WTC11 (cell line): ENCODE results near the gene IRF3. TPM values are rescaled to one million over a fixed set of nuclear protein-coding genes. Genes with fewer than 3 reads are reported as not detected.

ENCODE experiments used
- ATAC-seq: fragments of 200-7000 bp; cut with Tn5 transposase; 2 replicates; pipeline ENCODE4 v1.10.0; 2021; ENCODE audit warnings: mild to moderate bottlenecking, moderate library complexity
- CTCF ChIA-PET: fragments of 300-600 bp; sonication (Branson Sonifier 250); formaldehyde crosslinking; loops from one replicate; lab custom pipeline; 2021; ENCODE audit warnings: antibody characterized with exemption; lab: Charles Lee
- POLR2A ChIA-PET: fragments of 350-600 bp; sonication (Branson Sonifier 250); formaldehyde crosslinking; loops from one replicate; lab custom pipeline; 2021; ENCODE audit warnings: antibody characterized with exemption; lab: Charles Lee
- DNase-seq: peaks from one replicate; pipeline ENCODE4 v3.0.0; 2021; ENCODE audit warnings: low spot score
- H3K27ac Mint-ChIP-seq: 2 replicates; pipeline ENCODE4 v1.8.0; 2021; ENCODE audit warnings: mixed read lengths
- H3K27me3 Mint-ChIP-seq: 2 replicates; pipeline ENCODE4 v1.8.0; 2021; ENCODE audit warnings: low read depth, mild to moderate bottlenecking, moderate library complexity, mixed read lengths
- H3K36me3 Mint-ChIP-seq: 2 replicates; pipeline ENCODE4 v1.8.0; 2021; ENCODE audit warnings: mixed read lengths
- H3K4me1 Mint-ChIP-seq: 2 replicates; pipeline ENCODE4 v1.8.0; 2022; ENCODE audit warnings: mixed read lengths
- H3K4me3 Mint-ChIP-seq: 2 replicates; pipeline ENCODE4 v1.8.0; 2021; ENCODE audit warnings: mild to moderate bottlenecking, moderate library complexity, mixed read lengths
- H3K9me3 Mint-ChIP-seq: 2 replicates; pipeline ENCODE4 v1.8.0; 2021; ENCODE audit warnings: mixed read lengths
- ATF1 ChIP-seq: sonication (generic); formaldehyde crosslinking; IDR thresholded peaks from 2 replicates; pipeline ENCODE4 v1.8.1; 2023; ENCODE audit warnings: mild to moderate bottlenecking, moderate library complexity, missing genetic modification reagents
- ATF2 ChIP-seq: sonication (generic); formaldehyde crosslinking; IDR thresholded peaks from 2 replicates; pipeline ENCODE4 v1.8.1; 2022; ENCODE audit warnings: low read depth, missing genetic modification reagents, borderline replicate concordance
- E2F5 ChIP-seq: sonication (generic); formaldehyde crosslinking; IDR thresholded peaks from 2 replicates; pipeline ENCODE4 v1.8.1; 2022; ENCODE audit warnings: mild to moderate bottlenecking, moderate library complexity, missing genetic modification reagents
- FOXJ3 ChIP-seq: sonication (generic); formaldehyde crosslinking; IDR thresholded peaks from 2 replicates; pipeline ENCODE4 v1.9.0; 2021; ENCODE audit warnings: missing genetic modification reagents, mild to moderate bottlenecking, borderline replicate concordance
- GABPB1 ChIP-seq: sonication (generic); formaldehyde crosslinking; IDR thresholded peaks from 2 replicates; pipeline ENCODE4 v1.8.1; 2023; ENCODE audit warnings: mild to moderate bottlenecking, missing genetic modification reagents
- HMGXB4 ChIP-seq: sonication (generic); formaldehyde crosslinking; IDR thresholded peaks from 2 replicates; pipeline ENCODE4 v1.8.1; 2023; ENCODE audit warnings: mild to moderate bottlenecking, moderate library complexity, missing genetic modification reagents
- OVOL2 ChIP-seq: fragments of 250-450 bp; sonication (Bioruptor Pico); IDR thresholded peaks from 2 replicates; pipeline ENCODE4 v1.9.0; 2021; ENCODE audit warnings: mild to moderate bottlenecking, borderline replicate concordance
- PRDM15 ChIP-seq: sonication (generic); formaldehyde crosslinking; IDR thresholded peaks from 2 replicates; pipeline ENCODE4 v1.8.0; 2022; ENCODE audit warnings: missing genetic modification reagents
- SMAD4 ChIP-seq: sonication (generic); formaldehyde crosslinking; IDR thresholded peaks from 2 replicates; pipeline ENCODE4 v1.8.0; 2022; ENCODE audit warnings: mild to moderate bottlenecking, missing genetic modification reagents
- ZNF219 ChIP-seq: sonication (generic); formaldehyde crosslinking; IDR thresholded peaks from 2 replicates; pipeline ENCODE4 v1.8.0; 2023; ENCODE audit warnings: missing genetic modification reagents, mild to moderate bottlenecking, borderline replicate concordance
- total RNA-seq: library from RNA; stranded (reverse); gene quantifications from 3 replicates; pipeline ENCODE4 v1.2.3, GENCODE V29; 2021
- TF ChIP-seq, protein P1 (sequence below): sonication (generic); formaldehyde crosslinking; IDR thresholded peaks from 2 replicates; pipeline ENCODE4 v1.8.1; 2023; ENCODE audit warnings: mild to moderate bottlenecking, missing genetic modification reagents
- TF ChIP-seq, protein P2 (sequence below): sonication (generic); formaldehyde crosslinking; IDR thresholded peaks from 2 replicates; pipeline ENCODE4 v1.8.0; 2022; ENCODE audit warnings: mild to moderate bottlenecking, missing genetic modification reagents
- TF ChIP-seq, protein P3 (sequence below): fragments of 250-450 bp; sonication (Bioruptor Pico); IDR thresholded peaks from 2 replicates; pipeline ENCODE4 v1.9.0; 2021; ENCODE audit warnings: mild to moderate bottlenecking

IRF3 gene
- total RNA-seq, 1 experiment from 2014 or later: 165 TPM

DNA sequence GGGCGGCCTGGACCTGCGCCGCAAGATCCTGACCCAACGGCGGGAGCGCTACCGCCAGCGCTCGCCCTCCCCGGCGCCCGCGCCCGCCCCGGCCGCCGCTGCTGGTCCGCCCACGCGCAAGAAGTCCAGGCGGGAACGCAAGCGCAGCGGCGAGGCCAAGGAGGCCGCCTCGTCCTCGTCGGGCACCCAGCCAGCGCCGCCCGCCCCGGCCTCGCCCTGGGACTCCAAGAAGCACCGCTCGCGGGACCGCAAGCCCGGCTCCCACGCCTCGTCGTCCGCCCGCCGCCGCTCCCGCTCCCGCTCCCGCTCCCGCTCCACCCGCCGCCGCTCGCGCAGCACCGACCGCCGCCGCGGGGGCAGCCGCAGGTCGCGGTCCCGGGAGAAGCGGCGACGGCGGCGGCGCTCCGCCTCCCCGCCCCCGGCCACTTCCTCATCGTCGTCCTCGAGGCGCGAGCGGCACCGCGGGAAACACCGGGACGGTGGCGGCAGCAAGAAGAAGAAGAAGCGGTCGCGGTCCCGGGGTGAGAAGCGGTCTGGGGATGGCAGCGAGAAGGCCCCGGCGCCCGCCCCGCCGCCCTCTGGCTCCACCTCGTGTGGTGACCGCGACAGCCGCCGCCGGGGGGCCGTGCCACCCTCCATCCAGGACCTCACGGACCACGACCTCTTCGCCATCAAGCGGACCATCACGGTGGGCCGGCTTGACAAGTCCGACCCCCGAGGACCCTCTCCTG lies 13.7 kb downstream of the IRF3 start:
- Mint-ChIP-seq H3K27me3 (no peaks in the 10 kb centered on the region), H3K4me3 (no peak overlapping the region), H3K27ac (no peak overlapping the region), H3K9me3 (no peaks in the 10 kb centered on the region), H3K4me1 (peaks cover 7% of the 10 kb centered on the region), H3K36me3 (peaks cover 48% of the 10 kb centered on the region)
- ChIA-PET CTCF (no interaction called here), POLR2A (no interaction called here)
- no peak for DNase-seq
- TF ChIP-seq, protein P1, sequence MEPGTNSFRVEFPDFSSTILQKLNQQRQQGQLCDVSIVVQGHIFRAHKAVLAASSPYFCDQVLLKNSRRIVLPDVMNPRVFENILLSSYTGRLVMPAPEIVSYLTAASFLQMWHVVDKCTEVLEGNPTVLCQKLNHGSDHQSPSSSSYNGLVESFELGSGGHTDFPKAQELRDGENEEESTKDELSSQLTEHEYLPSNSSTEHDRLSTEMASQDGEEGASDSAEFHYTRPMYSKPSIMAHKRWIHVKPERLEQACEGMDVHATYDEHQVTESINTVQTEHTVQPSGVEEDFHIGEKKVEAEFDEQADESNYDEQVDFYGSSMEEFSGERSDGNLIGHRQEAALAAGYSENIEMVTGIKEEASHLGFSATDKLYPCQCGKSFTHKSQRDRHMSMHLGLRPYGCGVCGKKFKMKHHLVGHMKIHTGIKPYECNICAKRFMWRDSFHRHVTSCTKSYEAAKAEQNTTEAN: no peak
- no peak for TF ChIP-seq ATF2 (CRISPR knock-in tag)
- no peak for TF ChIP-seq PRDM15 (CRISPR knock-in tag)
- no peak for TF ChIP-seq ATF1
- TF ChIP-seq GABPB1: no peak
- no peak for TF ChIP-seq FOXJ3 (CRISPR knock-in tag)
- no peak for TF ChIP-seq E2F5 (CRISPR knock-in tag)
- no peak for TF ChIP-seq OVOL2 (CRISPR knock-in tag)
- TF ChIP-seq HMGXB4: no peak
- TF ChIP-seq, protein P2, sequence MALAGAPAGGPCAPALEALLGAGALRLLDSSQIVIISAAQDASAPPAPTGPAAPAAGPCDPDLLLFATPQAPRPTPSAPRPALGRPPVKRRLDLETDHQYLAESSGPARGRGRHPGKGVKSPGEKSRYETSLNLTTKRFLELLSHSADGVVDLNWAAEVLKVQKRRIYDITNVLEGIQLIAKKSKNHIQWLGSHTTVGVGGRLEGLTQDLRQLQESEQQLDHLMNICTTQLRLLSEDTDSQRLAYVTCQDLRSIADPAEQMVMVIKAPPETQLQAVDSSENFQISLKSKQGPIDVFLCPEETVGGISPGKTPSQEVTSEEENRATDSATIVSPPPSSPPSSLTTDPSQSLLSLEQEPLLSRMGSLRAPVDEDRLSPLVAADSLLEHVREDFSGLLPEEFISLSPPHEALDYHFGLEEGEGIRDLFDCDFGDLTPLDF (CRISPR knock-in tag): no peak
- TF ChIP-seq ZNF219 (CRISPR knock-in tag): no peak
- TF ChIP-seq, protein P3, sequence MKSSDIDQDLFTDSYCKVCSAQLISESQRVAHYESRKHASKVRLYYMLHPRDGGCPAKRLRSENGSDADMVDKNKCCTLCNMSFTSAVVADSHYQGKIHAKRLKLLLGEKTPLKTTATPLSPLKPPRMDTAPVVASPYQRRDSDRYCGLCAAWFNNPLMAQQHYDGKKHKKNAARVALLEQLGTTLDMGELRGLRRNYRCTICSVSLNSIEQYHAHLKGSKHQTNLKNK (CRISPR knock-in tag): no peak
- TF ChIP-seq SMAD4 (CRISPR knock-in tag): no peak
- no peak for ATAC-seq
